Pulmonary artery endothelial cell (primary cell): ENCODE data around the gene RWDD3. TPM values are rescaled to one million over a fixed set of nuclear protein-coding genes. Genes with fewer than 3 reads are reported as not detected.

ENCODE experiments used
- DNase-seq: peaks from one replicate; pipeline ENCODE4 v3.0.0-alpha.2; 2011; ENCODE audit warnings: low read depth, low spot score
- total RNA-seq: library from RNA; depleted of rRNA; stranded (reverse); fragments of >200 nt; gene quantifications from 2 replicates; pipeline ENCODE4 v1.2.3, GENCODE V29; 2014

Gene RWDD3
- 13.3 and 18.1 TPM in 2 replicates for total RNA-seq

- DNase-seq, result peak; percentile 46
These were observed at the start of gene RWDD3 for GRCh38 chr1:95233737-95234500. RWDD3 (plus strand) TSS chr1:95234210; CDS start chr1:95234231, 21 bp downstream.

GRCh38 chr1:95186149-95186548 is 47.9 kb upstream of the RWDD3 start:
- no peak for DNase-seq

GRCh38 chr1:95193591-95193990 is 40.4 kb upstream of the RWDD3 start:
- DNase-seq, result no peak

- no peak for DNase-seq
These were observed 39.0 kb upstream of the RWDD3 start for GRCh38 chr1:95195046-95195445.

GRCh38 chr1:95196017-95196416 is 38.0 kb upstream of the RWDD3 start:
- no peak for DNase-seq

GRCh38 chr1:95197616-95198252 is 36.3 kb upstream of the RWDD3 start:
- no peak for DNase-seq

GRCh38 chr1:95201905-95202304 is 32.1 kb upstream of the RWDD3 start:
- DNase-seq, result no peak

- no peak for DNase-seq
These were observed 30.0 kb upstream of the RWDD3 start for GRCh38 chr1:95203908-95204437.

GRCh38 chr1:95206514-95206913 is 27.5 kb upstream of the RWDD3 start:
- no peak for DNase-seq

- no peak for DNase-seq
These were observed 26.6 kb upstream of the RWDD3 start for GRCh38 chr1:95207223-95207935.

GRCh38 chr1:95208876-95209275 is 25.1 kb upstream of the RWDD3 start:
- DNase-seq, result no peak

GRCh38 chr1:95209291-95209690 is 24.7 kb upstream of the RWDD3 start:
- no peak for DNase-seq

- DNase-seq, result no peak
These were observed 17.6 kb upstream of the RWDD3 start for GRCh38 chr1:95216292-95216990.

GRCh38 chr1:95217371-95217770 is 16.6 kb upstream of the RWDD3 start:
- no peak for DNase-seq

GRCh38 chr1:95219407-95219806 is 14.6 kb upstream of the RWDD3 start:
- no peak for DNase-seq

GRCh38 chr1:95221306-95221705 is 12.7 kb upstream of the RWDD3 start:
- DNase-seq, result no peak

GRCh38 chr1:95222629-95223028 is 11.4 kb upstream of the RWDD3 start:
- no peak for DNase-seq

GRCh38 chr1:95223110-95223509 is 10.9 kb upstream of the RWDD3 start:
- no peak for DNase-seq

GRCh38 chr1:95226781-95227660 is 7.0 kb upstream of the RWDD3 start:
- DNase-seq, result no peak

- DNase-seq, result no peak
These were observed 5.0 kb upstream of the RWDD3 start for GRCh38 chr1:95229037-95229436.

- DNase-seq, result no peak
These were observed 4.3 kb upstream of the RWDD3 start for GRCh38 chr1:95229706-95230105.
